ENCODE measurements around the gene VSTM4. TPM values are rescaled to one million over a fixed set of nuclear protein-coding genes. Genes with fewer than 3 reads are reported as not detected.

VSTM4 gene
- total and polyA plus RNA-seq, 3 donors from 2014 or later: 25.6 to 35.8 (median 26.0) TPM

- H3K4me1 ChIP-seq: peaks cover 26% of the 10 kb centered on the region
- no peak for DNase-seq
- intact Hi-C loops (cut with DNase I; ENCODE audit: low total_unique reads): no loop called here
- TF ChIP-seq, protein P1, sequence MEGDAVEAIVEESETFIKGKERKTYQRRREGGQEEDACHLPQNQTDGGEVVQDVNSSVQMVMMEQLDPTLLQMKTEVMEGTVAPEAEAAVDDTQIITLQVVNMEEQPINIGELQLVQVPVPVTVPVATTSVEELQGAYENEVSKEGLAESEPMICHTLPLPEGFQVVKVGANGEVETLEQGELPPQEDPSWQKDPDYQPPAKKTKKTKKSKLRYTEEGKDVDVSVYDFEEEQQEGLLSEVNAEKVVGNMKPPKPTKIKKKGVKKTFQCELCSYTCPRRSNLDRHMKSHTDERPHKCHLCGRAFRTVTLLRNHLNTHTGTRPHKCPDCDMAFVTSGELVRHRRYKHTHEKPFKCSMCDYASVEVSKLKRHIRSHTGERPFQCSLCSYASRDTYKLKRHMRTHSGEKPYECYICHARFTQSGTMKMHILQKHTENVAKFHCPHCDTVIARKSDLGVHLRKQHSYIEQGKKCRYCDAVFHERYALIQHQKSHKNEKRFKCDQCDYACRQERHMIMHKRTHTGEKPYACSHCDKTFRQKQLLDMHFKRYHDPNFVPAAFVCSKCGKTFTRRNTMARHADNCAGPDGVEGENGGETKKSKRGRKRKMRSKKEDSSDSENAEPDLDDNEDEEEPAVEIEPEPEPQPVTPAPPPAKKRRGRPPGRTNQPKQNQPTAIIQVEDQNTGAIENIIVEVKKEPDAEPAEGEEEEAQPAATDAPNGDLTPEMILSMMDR (IDR thresholded peaks at IDR 0.05): no peak
- no peak for TF ChIP-seq POLR2A (IDR thresholded peaks at IDR 0.05)
- H3K9me3 ChIP-seq: no peaks in the 10 kb centered on the region
- H3K4me3 ChIP-seq: no peak overlapping the region
- WGBS, 2 donors: 78 to 84% methylated on average over 4 of the region's 4 CpGs
- H3K27ac ChIP-seq: no peak overlapping the region
- H3K36me3 ChIP-seq (ENCODE audit: low read depth, missing control alignments): no peaks in the 10 kb centered on the region
- H3K27me3 ChIP-seq: no peaks in the 10 kb centered on the region
These were observed 43.0 kb downstream of the VSTM4 start for GRCh38 chr10:49072166-49072885.

- Histone ChIP-seq H3K27me3 (no peaks in the 10 kb centered on the region), H3K4me1 (peaks cover 26% of the 10 kb centered on the region), H3K4me3 (no peak overlapping the region), H3K9me3 (no peaks in the 10 kb centered on the region), H3K36me3 (ENCODE audit: low read depth, missing control alignments) (no peaks in the 10 kb centered on the region), H3K27ac (no peak overlapping the region)
- 41 to 65% methylated on average over 5 to 7 of the region's 7 CpGs for WGBS, 2 donors
- DNase-seq: no peak
- TF ChIP-seq, protein P1 (IDR thresholded peaks at IDR 0.05): no peak
- intact Hi-C loops (cut with DNase I; ENCODE audit: low total_unique reads): no loop called here
These were observed 44.1 kb downstream of the VSTM4 start for GRCh38 chr10:49071160-49071761.

DNA sequence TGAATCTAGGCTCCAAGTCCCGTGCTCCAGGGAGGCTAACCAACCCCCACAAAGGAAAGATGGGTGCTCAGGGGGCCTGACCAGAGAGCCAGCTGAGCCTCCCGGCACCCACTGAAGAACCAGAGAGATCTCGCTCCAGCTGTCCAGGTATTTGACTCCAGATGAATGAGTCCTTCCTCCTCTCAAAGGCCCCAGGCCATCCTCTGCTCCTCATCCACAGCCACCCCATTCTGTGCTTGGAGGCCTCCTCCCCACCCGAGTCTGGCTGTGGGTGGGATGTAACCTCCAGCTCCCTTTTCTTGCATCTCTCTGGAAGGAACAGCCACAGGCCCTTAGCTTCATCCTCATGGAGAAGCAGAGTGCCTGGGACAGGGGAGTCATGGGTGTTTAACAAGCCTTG is 44.6 kb downstream of the VSTM4 start:
- intact Hi-C loops (cut with DNase I; ENCODE audit: low total_unique reads): no loop called here
- 78 to 83% methylated on average over 4 of the region's 4 CpGs for WGBS, 2 donors
- DNase-seq: no peak
- H3K36me3 ChIP-seq (ENCODE audit: low read depth, missing control alignments): no peaks in the 10 kb centered on the region
- no peak overlapping the region for H3K4me3 ChIP-seq
- H3K27me3 ChIP-seq: no peaks in the 10 kb centered on the region
- H3K9me3 ChIP-seq: no peaks in the 10 kb centered on the region
- peaks cover 26% of the 10 kb centered on the region for H3K4me1 ChIP-seq
- peak overlapping the region in 1 of 2 donors; percentile 38 for H3K27ac ChIP-seq
- TF ChIP-seq, protein P1 (IDR thresholded peaks at IDR 0.05): no peak
- TF ChIP-seq POLR2A (IDR thresholded peaks at IDR 0.05): no peak

- Histone ChIP-seq H3K4me3 (no peak overlapping the region), H3K9me3 (no peaks in the 10 kb centered on the region), H3K27me3 (no peaks in the 10 kb centered on the region), H3K36me3 (ENCODE audit: low read depth, missing control alignments) (no peaks in the 10 kb centered on the region), H3K27ac (no peak overlapping the region), H3K4me1 (peaks cover 26% of the 10 kb centered on the region)
- DNase-seq: peak; percentile 60
- TF ChIP-seq, protein P1 (IDR thresholded peaks at IDR 0.05): no peak
- TF ChIP-seq POLR2A (IDR thresholded peaks at IDR 0.05): no peak
- intact Hi-C loops (cut with DNase I; ENCODE audit: low total_unique reads): no loop called here
- WGBS, 2 donors: 55 to 62% methylated on average over 6 of the region's 6 CpGs
These were observed 46.6 kb downstream of the VSTM4 start for GRCh38 chr10:49068672-49069217.

Data from testis (tissue), 3 donors.